Activated naive CD4-positive, alpha-beta T cell treated with anti-CD3 and anti-CD28 coated beads, Interleukin-2, amount 50 U/mL, for 16 hours (primary cell): ENCODE results near the gene LGI4.
"Not testable (repeated sequence)": the region's sequence is repeated elsewhere in the genome, so short reads cannot be mapped to it uniquely, and the experiment has no call there.

Experiments used
- DNase-seq: peaks from one replicate; pipeline ENCODE4 v3.0.0-alpha.2; 2020

Gene LGI4

DNA sequence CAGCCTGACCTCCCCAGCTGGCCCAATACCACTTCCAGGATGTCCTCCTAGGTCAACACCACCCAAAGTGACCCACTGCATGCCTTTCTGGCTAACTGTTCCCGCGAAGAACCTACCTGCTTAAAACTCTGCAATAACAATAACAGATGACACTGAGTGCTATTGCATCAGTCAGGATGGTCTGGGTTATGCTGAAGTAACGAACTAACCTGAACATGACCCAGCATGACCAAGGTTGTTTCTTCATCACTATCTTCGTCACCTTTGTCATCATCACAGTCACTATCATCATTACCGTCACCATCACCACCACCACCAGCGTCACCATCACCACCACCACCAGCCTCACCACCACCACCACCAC is 29.8 kb downstream of the LGI4 start:
- no peak for DNase-seq

GRCh38 chr19:35104361-35104760 is 30.5 kb downstream of the LGI4 start:
- no peak for DNase-seq

DNA sequence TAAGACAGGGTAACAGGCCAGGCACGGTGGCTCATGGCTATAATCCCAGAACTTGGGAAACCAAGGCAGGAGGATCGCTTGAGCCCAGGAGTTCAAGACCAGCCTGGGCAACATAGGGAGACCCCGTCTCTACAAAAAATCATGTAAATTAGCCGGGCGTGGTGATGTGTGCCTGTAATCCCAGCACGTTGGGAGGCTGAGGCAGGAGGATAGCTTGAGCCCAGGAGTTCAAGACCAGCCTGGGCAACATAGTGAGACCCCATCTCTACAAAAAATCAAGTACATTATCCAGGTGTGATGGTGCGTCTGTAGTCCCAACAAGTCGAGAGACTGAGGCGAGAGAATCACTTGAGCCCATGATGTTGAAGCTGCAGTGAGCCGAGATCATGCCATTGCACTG is 31.2 kb downstream of the LGI4 start:
- DNase-seq = not testable (repeated sequence)

DNA sequence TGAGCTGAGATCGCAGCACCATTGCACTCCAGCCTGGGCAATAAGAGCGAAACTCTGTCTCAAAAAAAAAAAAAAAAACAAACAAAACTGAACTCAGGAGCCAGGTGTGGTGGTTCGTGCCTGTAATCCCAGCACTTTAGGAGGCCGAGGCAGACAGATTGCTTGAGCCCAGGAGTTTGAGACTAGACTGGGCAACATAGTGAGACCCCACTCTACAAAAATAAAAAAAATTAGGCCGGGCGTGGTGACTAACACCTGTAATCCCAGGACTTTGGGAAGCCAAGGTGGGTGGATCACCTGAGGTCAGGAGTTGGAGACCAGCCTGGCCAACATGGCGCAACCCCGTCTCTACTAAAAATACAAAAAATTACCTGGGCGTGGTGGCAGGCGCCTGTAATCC is 32.9 kb downstream of the LGI4 start:
- not testable (repeated sequence) for DNase-seq

- DNase-seq = no peak
Observed at GRCh38 chr19:35100588-35101533, 34.0 kb downstream of the LGI4 start.

DNA sequence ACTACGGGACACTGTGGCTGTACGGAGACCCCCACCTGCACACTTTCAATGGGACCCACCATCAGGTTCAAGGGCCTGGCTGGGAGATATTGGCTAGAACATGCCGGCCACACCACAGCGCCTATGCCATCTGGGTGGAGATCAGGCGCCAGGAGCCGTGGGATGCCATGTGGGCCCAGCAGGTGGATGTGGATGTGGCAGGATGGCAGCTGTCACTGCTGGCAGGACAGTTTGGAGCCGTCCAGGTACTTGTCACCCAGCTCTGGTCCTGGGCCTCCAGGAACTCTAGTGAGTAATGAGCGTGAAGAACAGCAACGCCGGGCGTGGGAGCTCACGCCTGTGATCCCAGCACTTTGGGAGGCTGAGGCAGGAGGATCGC is 35.0 kb downstream of the LGI4 start:
- DNase-seq = no peak

DNA sequence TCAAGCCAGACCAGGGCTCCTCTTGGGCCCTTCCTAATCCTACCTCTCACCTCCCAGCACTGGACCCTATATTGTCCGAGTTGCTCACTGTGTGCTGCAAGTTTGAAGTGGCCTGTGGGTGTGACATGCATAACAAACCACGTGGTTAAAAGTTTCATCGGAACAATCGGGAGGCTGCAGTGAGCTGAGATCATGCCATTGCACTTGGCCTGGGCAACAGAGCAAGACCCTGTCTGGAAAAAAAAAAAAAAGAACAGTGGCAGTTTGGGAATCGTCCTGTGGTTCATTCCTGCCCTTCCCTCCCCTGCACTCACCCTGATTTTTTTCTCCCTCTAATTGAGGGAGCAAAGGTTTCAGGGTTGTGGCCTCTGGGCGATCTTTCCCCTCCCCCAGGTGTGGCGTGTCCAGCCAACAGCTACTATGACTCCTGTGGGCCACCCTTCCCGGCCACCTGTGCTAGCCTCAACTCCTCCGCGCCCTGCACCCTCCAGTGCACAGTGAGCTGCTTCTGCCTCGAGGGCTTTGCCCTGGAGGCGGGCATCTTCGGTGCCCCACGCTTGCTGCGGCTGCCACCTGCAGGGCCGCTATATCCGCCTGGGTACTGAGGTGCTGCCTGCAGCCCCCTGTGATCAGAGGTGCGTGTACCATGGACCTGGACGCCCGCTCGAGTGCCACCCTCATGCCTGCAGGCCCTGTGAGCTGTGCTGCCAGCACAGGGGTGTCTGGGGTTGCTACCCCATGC is 35.5 kb downstream of the LGI4 start:
- no peak for DNase-seq

GRCh38 chr19:35098413-35099049 is 36.3 kb downstream of the LGI4 start:
- DNase-seq = no peak

DNA sequence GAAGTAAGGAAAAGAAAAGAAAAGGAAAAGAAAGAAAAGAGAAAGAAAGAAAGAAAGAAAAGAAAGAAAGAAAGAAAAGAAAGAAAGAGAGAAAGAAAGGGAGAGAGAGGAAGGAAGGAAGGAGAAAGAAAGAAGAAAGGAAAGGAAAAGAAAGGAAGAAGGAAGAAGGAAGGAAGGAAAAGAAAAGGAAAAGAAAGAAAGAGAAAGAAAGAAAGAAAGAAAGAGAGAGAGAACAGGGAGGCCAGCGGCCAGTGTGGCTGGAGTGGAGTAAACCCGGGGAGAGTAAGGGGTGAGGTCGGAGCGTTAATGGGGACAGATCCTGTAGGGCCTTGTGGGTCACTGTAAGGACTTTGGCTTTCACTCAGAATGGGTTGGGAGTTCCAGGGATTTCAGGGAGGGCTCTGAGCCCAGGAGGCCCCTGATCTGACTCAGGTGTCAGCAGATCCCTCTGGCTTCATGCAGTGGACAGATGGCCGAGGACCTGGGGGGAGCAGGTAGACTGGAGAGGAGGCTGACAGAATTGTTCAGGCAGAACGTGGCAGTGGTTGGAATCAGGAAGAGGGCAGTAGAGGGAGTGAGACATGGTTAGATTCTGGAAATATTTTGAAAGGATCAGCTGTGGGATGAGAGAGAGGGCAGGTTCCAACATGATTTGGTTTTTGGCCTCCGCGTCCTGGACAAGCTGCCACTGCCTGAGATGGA is 39.0 kb downstream of the LGI4 start:
- DNase-seq = no peak

GRCh38 chr19:35094656-35095055 is 40.2 kb downstream of the LGI4 start:
- no peak for DNase-seq

DNA sequence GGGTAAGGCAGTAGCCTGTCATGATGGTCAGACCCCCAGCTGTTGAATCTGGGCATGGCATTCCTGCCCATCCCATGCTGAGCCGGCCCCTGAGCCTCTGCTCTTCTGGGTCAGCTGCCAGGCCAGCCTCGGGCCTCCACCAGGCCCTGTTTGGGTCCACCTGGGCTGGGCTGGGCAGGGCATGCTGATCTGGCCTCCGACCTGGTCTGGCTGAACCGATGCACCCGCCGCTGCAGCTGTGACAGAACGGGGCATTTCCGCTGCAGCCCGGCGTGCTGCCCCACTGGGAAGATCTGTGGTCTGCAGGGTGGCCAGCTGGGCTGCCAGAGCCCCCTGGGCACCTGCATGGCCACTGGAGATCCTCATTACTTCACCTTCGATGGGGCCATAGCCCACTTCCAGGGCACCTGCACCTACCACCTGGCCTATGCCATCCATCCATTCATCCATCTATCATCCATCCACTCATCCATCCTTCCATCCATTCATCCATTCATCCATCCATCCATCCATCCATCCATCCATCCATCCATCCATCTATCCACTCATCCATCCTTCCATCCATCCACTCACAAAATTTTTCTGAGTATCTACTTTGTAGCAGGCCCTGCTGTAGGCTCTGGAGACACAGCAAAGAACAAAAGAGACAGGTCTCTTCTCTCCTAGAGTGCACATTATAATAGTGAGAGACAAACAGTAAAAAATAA is 40.8 kb downstream of the LGI4 start:
- no peak for DNase-seq

- DNase-seq = no peak
Observed at GRCh38 chr19:35093430-35093829, 41.4 kb downstream of the LGI4 start.

DNA sequence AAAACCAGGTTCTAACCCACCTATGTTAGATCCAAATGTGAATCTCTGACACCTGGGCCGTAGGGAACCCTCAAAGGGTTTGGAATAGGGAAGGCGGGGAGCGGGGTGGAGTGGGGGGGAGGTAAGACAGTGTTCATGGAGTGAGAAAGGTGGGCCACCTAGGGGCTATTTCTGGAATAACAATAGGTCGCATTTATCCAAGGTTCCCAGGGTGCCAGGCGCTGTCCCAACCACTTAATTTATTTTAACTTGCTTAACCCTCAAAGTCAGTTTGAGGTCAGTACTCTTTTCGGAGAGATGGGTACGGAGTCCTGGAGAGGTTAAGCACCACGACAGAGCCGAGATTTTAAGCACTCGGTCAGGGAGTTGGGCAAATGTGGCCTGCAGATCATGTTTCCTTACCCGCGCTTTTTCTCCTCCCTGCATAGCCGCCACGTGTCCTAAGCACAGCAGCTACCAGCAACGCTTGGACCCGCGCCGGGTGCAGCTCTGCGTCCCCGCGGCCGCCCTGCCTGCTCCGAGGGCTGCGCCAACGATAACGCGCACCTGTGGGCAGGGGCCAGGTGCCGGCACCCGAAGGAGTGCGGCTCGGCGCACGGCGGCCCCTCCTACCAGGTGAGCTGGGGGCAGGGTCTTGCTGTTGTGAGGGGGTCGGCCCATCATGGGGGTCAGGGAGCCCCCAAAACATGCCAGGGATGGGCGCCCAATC is 44.2 kb downstream of the LGI4 start:
- DNase-seq = peak; percentile 39

GRCh38 chr19:35090160-35090505 is 44.7 kb downstream of the LGI4 start:
- no peak for DNase-seq

- DNase-seq = no peak
Observed at GRCh38 chr19:35089554-35089953, 45.3 kb downstream of the LGI4 start.

DNA sequence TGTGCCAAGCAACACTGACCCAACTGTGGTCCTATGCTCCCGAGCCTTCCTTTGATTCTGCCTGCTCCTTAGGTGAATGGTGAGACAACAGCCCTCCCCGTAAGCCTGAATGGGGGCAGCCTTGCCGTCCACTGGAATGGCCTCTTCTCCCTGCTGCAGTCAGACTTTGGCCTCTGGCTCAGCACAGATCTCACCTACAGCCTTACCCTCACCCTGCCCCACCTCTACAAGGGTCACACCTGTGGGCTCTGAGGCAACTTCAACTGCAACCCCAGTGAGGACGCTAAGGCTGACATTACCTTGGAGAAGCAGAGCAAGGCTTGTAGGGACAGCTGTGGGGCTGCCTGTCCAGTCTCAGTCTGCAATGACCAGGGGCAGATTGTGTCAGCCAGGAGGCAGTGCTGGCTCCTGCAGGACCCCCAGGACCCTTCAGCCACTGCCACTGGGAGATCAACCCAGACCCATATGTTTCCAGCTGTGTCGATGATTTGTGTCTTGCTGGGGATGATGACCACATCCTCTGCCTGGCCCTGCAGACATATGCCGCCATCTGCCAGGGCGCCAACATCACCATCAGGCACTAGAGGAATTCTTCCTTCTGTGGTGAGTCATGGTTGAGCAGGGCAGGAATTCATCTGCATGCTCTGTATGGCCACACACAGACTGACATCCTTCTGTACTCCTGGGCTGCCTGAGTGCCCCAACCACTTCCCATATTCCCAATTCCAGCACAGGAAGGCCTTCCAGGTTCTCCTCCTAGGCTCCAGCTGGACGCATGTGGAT is 46.5 kb downstream of the LGI4 start:
- DNase-seq = no peak

DNA sequence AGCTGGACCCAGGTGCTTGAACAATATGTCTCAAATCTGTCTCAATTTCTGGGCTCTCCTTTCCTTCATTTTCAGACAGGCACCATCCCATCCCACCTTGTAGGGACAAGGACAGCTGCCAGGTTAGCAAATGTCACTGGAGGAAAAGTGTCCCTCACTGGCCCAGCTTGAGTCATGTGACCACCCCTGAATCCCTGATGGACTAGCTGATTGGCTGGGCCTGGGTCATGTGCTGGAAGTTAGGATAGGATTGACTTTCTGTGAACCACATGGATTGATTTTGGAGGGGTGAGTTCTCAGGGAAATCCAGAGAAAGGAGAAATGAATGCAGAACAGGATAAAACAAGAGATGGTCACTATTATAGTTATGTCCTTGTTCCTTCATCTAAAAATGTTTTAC is 47.5 kb downstream of the LGI4 start:
- no peak for DNase-seq

DNA sequence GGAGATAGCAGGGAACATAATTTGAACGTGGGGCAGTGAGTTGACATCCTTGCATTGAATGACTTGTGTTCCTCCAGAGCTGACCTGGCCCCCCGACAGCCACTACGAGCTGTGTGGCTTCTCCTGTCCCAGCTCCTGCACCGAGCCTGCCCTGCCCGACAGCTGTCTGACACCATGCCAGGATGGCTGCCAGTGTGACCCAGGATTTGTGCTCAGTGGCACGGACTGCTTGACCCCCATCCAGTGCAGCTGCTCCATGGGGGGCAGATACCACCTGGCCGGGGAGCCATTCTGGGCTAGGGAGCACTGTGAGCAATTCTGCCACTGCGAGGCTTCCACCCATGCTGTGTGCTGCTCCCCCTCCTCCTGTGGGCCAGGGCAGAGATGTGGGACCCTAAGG is 48.4 kb downstream of the LGI4 start:
- DNase-seq = no peak

GRCh38 chr19:35085947-35086346 is 48.9 kb downstream of the LGI4 start:
- no peak for DNase-seq

- DNase-seq = no peak
Observed at GRCh38 chr19:35084509-35084762, 50.4 kb downstream of the LGI4 start.
